HG03097 (cell line): ENCODE results near the gene NFIL3.
"Not testable (repeated sequence)": the region's sequence is repeated elsewhere in the genome, so short reads cannot be mapped to it uniquely, and the experiment has no call there.

ENCODE experiments used
- ATAC-seq: cut with Tn5 transposase; IDR thresholded peaks from one replicate; pipeline ENCODE4 v1.9.1; 2021; ENCODE audit not compliant: unreplicated experiment, low FRiP score

The NFIL3 gene

DNA sequence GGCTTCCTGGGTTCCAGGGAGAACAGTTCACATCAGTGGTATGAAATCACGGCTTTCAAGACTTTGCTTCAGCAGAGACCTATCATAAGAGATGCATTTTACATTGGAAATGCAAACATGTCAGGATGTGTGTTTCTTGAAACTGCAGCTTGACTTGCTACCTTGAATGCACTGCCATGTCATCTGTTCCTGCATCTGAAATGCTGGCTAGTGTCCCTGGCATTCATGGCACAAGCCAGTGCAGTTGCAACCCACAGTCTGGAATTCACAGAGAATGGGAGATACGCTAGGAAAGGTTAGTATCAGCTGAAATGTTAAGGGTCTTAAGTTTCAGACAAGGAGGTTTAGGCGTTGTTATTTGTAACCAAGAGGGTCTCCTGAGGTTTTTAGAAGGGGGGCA, 24.7 kb downstream of the NFIL3 start:
- no peak for ATAC-seq

DNA sequence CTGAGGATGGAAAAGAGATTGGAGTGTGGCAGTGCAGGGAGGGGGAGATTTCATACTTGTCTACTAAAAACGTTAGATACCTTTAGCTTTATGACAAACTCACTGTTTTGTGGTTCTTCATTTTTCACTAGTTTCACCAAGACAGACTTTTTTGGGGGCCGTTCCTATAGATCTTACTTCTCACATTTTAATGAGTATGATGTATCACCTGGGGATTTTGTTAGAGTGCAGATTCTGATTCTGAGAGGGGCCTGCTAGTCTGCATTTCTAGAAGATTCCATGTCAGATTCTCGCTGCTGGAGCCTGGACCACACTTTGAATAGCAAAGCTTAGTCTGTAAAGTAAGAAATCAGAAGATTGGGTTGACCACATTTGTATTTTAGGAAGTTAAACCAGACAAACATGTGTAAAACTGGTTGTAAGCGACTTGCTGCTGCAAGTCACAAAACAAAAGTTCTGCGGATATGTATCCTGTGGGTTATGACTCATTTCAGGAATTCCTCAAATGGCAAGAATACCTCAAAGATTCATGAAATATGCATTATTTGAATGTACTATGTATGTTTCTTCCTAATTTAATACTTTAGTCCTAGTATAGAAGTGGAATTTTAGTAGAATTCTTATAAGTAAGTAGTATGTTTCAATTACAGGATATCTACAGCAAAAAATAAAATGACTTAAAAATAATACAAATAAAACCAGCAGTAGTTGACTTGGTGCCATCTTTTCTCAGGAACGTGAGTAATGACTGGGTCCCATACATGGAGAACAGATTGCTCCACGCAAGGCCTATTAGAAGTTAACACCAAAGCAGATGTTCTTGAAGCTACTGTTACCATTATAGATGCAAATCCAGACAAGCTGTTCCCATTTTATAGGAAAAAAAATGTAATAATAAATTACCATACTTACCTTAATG, 27.8 kb downstream of the NFIL3 start:
- peak; percentile 54 for ATAC-seq

DNA sequence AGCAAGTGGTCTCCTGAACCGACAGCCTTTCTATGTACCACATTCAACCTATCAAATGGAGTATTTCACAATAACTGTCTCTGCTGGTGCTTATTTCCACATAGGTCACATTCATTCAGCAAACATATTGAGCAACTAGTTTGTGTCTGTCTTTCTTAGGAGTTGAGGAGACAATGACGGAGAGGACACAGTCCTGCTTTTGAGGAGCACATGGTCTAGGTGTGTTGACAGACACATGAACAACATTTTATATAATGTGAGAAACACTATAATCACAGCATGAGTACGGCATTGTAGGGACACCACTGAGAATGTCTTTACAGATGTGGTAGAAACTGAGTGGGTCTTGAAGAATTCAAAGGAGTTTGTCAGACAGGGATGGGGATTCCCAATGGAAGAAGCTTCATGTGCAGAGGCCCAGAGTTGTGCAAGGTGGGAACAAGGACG, 28.5 kb downstream of the NFIL3 start:
- peak; percentile 16 for ATAC-seq

DNA sequence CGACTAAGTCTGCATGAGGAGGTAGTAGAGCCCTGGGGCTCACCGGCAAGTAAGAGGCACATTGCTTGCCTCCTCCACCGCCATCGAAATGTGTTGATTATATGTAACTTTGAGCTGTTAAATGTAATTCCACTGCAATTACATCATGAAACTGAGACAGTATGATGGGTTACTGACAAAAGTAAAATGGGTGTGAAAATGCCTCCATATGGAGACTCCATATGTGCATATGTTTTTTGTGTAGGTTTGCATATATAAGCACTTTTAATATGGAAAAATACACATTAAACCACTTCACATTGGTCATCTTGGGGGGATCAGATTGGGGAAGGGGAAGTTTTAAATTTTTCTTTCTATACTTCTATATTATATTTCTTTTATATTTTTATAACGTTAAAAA, 29.8 kb downstream of the NFIL3 start:
- ATAC-seq: no peak

DNA sequence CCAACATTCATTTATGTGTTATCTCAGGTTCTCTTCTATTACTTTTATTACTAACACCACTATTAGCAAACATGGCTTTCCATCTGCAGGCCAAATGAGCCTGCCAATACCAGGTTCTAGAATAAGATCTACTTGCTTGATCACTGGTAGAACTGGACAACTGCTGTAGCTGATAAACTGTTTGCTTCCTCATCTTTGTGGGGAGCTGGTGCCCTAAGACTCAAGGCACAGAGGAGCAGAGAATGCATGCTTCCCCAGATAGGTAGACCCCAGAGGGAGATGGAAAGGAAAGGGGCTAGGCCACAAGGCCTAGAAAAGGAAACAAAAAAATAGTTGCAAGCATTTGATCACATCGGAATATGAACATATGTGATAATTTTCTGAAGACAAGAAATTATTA, 31.2 kb downstream of the NFIL3 start:
- no peak for ATAC-seq

DNA sequence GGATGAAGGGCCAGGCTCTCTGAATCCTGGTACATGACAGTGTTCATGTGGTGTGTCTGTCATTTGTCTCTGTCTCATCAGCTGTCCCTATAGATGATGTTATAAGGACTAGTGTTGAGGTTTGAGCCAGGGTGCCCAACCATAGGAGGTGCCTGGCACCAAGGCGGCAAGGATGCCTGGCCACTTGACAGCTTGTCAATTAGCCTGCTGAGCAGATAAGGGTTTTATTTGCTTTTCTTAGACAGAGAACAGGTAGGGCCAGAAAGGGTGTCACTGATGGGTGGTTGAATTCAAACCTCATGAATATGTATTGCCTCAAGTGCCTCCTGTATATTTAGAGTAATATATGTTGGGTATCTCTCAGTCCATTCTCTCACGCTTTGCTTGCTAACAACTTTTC, 31.8 kb downstream of the NFIL3 start:
- no peak for ATAC-seq

DNA sequence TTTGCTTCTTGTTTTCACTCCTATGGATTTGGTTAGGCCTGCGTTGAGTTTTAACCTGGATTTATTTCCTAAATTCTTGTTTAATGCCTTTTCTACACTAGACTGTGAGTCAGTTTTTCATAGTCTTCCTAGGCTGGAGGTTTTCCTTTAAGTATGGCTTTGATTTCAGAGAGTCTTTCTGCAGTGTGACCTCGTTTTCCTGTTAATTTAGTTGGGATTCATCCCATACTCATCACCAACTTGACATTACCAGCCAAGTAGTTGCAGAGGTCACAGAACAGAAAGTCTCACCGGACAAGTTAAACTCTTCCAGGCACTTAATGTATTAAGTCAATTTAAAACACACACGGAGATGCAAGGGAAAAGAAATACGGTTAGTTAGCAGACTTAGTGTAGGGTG, 32.2 kb downstream of the NFIL3 start:
- no peak for ATAC-seq

DNA sequence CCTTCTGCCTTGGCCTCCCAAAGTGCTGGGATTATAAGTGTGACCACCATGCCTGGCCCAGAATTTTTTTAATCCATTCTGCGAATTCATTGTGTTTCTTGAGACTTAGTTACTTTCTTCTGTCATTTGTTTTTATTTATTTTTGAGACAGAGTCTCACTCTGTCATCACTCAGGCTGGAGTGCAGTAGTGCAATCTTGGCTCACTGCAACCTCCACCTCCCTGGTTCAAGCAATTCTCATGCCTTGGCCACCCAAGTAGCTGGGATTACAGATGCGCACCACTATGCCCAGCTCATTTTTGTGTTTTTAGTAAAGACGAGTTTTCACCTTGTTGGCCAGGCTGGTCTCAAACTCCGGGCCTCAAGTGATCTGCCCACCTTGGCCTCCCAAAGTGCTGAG, 33.9 kb downstream of the NFIL3 start:
- not testable (repeated sequence) for ATAC-seq

DNA sequence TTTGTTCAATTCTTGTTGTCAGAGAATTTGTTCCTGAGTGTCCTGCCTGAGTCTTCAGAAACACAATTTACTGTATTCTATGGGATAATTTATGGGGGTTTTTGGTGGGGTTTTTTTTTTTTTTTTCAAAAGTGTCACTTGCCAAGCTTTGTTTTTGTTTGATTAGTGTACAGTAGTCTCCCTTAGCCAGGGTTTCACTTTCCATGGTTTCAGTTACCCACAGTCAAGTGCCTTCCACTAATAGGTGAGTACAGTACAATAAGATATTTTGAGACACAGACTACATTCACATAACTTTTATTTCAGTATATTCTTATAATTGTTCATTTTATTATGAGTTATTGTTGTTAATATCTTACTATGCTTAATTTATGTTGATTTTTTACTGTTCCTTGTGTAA, 36.9 kb downstream of the NFIL3 start:
- no peak for ATAC-seq

DNA sequence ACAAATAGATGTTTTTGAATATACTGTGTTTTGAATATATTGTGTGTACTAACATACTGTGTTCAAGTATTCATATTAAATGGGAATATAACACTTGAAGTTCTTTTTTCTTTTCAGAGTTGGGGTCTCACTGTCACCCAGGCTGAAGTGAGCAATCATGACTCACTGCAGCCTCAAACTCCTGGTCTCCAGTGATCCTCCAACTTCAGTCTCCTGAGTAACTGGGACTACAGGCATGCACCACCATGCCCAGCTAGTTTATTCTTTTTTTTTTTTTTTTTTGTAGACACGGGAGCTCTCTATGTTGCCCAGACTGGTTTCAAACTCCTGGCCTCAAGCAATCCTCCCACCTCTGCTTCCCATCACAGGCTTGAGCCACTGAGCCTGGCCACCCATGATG, 38.7 kb downstream of the NFIL3 start:
- no peak for ATAC-seq

DNA sequence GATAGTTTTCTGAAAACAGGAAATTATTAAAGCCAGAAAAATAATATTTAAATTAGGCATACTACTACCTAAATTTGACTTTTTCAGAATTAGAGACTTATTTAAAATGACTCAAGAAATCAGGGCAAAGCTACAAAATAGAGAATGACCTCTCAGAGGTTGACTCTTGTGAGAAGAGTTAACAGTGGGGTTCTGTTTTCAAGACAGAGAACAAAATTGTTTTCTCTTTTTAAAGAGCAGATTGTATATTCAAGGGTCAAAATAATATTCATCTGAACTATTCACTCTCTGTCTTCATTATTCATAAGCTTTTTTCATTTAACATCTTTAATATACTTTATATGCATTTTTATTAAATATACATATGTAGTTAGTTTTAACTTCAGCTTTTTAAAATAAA, 40.1 kb downstream of the NFIL3 start:
- no peak for ATAC-seq

DNA sequence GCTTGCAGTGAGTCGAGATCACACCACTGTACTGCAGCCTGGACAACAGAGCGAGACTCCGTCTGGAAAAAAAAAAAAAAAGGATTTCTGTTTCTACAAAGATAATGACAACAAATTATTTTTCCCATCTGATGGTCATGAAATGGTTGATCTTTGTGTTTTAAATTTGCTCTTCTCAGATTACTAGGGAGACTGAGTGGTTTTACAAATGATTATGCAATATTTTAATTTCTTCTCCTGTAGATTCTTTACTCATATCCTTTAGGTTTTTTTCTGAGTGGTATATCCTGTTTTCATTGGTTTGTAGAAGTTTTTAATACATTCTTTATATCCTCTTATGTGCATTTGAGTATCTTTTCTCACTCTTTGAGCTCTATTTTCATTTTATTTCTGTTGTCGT, 41.3 kb downstream of the NFIL3 start:
- no peak for ATAC-seq

DNA sequence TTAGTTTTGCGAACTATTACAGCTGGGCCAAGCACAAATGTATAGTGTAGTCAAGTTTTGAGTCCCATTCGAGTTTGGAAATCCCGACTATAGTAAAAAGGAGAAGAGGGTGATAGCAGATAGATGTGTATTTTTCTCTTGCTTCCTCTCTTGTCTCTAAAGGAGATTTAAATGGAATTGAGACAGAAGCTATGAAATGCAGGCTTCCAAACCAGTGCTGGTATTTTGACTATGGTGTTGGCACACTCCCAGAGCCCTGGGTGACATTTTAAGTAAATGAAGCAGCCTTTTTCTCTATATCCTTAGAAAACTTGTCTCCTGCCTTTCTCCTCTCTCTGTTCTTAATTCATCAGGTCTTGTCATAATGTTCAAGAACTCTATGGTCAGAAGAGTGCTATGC, 44.2 kb downstream of the NFIL3 start:
- no peak for ATAC-seq

DNA sequence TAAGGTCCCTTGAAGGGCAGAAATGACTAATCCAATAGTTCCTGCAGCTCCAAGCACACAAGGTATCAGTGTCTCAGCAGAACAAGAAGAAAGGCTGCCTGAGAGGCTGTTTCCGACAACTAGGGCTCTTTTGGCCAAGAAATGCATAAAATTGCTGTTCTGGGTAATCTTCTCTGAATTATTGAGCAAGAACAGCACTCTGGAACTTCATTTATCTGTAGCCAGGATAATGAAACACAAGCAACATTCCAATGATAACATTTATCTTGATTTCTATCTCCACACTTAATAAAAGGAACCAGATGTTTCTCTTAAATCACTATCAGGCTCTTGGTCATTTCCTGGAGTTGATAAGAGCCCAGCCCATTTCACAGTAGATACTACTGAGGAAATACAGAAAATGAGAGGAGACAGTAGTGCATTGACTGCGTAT, 44.9 kb downstream of the NFIL3 start:
- ATAC-seq: no peak

DNA sequence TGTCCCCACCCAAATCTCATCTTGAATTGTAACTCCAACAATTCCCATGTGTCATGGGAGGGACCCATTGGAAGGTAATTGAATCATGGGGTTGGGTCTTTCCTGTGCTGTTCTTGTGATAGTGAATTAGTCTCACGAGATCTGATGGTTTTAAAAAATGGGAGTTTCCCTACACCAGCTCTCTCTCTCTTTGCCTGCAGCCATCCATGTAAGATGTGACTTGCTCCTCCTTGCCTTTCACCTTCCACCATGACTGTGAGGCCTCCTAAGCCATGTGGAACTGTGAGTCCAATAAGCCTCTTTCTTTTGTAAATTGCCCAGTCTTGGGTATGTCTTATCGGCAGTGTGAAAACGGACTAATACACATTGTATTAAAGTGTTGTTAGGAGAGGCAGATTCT, 45.6 kb downstream of the NFIL3 start:
- ATAC-seq: not testable (repeated sequence)

DNA sequence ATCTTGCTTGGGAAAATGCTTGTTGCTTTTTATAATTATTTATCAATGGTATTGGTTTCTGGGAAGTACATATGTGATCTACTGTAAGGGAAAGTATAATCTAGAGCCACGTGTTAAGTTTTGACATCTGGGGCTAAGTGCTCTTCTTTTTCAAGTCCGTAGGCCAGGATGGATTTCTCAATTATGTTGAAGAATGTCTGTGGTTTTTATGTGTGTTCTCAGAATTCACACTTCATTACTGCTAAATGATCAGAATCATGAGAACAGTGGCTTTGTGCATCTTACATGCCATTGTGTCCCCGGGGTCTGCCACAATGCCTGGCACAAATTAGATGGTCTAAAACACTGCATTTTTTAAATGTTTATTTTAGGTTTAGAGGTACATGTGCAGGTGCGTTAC, 47.4 kb downstream of the NFIL3 start:
- no peak for ATAC-seq

DNA sequence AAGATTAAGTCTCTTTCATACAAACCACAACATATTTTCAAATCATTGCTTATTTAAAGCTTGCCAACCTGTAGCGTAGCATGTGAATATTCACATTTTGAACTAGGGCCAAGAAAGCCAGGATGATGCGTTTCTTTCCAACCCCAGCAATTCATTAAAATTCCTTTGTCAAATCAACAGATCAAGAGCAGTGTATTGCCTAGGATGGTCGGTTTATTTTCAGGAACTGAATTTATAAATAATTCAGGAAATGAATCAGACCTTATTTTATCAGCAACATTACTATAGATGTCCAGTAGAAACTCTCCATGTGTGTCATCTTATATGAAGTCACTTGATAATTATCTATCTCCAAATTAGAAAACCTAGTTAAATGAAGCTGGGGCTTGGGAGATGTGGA, 48.7 kb downstream of the NFIL3 start:
- ATAC-seq: no peak

DNA sequence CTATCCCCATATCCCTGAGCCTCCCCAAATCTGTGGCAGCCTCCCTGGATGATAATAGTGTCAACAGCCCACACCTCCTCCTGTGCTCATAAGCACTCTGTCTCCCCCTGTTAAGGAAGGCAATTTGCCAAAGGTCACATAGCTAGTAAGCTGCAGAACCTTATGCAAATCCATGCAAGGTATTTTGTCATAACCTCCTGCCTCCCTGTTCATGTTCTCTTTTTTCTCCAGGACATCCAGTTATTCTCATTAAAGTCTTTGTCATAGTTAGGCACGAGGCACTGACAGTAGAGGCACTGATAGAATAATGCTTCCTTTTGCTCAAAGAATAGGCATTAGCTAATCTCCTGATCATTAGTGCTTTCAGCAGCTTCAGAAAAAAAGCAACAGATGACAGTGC, 51.7 kb downstream of the NFIL3 start:
- no peak for ATAC-seq

DNA sequence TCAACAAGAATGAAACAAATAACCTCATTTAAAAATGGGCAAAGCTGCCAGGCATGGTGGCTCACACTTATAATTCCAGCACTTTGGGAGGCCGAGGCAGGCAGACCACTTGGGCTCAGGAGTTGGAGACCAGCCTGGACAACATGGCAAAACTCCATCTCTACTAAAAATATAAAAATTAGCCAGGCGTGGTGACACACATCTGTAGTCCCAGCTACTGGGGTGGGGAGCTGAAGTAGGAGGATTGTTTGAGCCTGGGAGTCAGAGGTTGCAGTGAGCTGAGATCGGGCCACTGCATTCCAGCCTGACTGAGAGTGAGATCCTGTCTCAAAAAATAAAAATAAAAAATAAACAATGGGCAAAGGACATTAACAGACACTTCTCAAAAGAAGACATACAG, 53.6 kb downstream of the NFIL3 start:
- not testable (repeated sequence) for ATAC-seq

DNA sequence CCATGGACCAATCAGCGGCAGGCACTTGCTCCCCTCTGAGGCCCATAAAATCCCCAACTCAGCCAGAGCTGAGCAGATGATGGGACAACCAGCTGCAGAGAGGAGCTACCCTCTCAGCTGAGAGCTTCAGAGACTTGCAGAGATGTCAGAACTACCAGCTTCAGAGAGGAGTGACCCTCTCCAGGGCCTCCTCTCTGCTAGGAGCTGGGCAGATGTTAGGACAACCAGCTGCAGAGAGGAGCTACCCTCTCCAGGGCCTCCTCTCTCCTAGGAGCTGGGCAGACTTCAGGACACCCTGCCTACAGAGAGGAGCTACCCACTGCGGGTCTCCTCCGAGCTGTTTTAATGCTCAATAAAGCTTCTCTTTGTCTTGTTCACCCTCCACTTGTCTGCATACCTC, 58.9 kb downstream of the NFIL3 start:
- no peak for ATAC-seq

DNA sequence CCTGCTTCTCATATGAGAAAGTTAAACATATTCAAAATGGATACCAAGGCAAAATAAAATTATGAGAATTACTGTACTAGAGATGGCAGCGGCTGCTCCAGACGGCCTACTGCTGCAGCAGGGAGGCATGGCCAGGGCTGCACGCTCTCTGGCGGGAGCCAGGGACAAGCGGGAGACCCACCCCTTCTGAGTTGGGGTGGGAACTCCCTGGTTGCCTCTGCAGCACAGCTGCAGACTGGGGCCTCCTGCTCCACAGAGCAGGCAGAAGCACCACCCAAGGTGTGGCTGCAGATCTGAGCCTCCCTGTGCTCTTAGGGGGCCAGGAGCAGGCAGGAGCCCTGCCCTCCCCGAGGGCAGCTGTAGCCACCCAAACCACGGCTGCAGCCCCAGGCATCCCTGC, 59.6 kb downstream of the NFIL3 start:
- no peak for ATAC-seq

DNA sequence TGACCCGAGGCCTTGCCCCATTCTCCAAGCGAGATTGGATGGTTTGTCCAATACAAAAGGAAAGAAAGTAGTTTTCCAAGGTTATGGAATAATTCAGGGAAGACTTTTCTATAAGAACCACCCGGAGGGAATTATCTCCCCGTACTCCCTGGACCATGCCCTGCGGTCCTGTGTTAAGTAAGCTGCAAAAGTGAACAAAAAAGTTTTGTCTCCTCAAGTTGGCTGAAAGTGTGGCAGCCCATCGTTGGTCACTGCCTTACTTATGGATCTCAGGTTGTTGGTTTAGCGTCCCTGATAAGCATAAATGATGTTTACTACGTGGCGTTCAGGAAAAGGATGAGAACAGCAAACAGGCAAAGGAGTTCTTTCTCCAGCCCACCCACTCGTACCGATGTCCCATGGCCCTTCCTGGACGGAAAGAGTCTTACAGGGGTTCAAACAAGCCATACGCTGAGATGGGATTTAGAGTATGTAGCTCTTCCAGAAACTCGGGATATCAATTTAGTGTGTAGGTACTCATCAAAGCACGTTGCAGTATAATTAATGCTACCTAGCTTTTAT, 61.5 kb downstream of the NFIL3 start:
- no peak for ATAC-seq
